ENCODE data around the gene ZFYVE19.

ZFYVE19 gene

GRCh38 chr15:40854161-40854560, 47.3 kb downstream of the ZFYVE19 start:
- Histone ChIP-seq H3K79me2 (ENCODE audit: low read length) (no peaks in the 10 kb centered on the region), H3K27ac (ENCODE audit: low read length) (no peak overlapping the region), H3K27me3 (ENCODE audit: low read depth, low read length) (no peaks in the 10 kb centered on the region), H2AFZ (ENCODE audit: low read depth, low read length) (no peak overlapping the region), H3K4me2 (ENCODE audit: low read length) (no peak overlapping the region), H3K4me3 (ENCODE audit: low read length) (no peak overlapping the region), H3K9me3 (ENCODE audit: insufficient read depth, low read length) (no peaks in the 10 kb centered on the region), H3K4me1 (ENCODE audit: low read length) (peaks cover 16% of the 10 kb centered on the region), H4K20me1 (ENCODE audit: insufficient read depth, low read length) (no peaks in the 10 kb centered on the region), H3K9ac (ENCODE audit: low read length) (no peak overlapping the region), H3K36me3 (replicated peaks; ENCODE audit: low read depth, low read length) (no peaks in the 10 kb centered on the region)
- TF ChIP-seq CTCF (IDR thresholded peaks at IDR 0.05; ENCODE audit: low read depth, low read length) (no peak), EZH2phosphoT487 (IDR thresholded peaks at IDR 0.05; ENCODE audit: low read depth) (no peak)

GRCh38 chr15:40855706-40856234, 48.9 kb downstream of the ZFYVE19 start:
- H3K27me3 ChIP-seq (ENCODE audit: low read depth, low read length) = no peaks in the 10 kb centered on the region
- no peak for TF ChIP-seq CTCF (IDR thresholded peaks at IDR 0.05; ENCODE audit: low read depth, low read length)
- TF ChIP-seq EZH2phosphoT487 (IDR thresholded peaks at IDR 0.05; ENCODE audit: low read depth) = no peak
- H3K4me2 ChIP-seq (ENCODE audit: low read length) = no peak overlapping the region
- H3K36me3 ChIP-seq (replicated peaks; ENCODE audit: low read depth, low read length) = no peaks in the 10 kb centered on the region
- H3K79me2 ChIP-seq (ENCODE audit: low read length) = no peaks in the 10 kb centered on the region
- no peaks in the 10 kb centered on the region for H3K9me3 ChIP-seq (ENCODE audit: insufficient read depth, low read length)
- H3K4me3 ChIP-seq (ENCODE audit: low read length) = no peak overlapping the region
- no peak overlapping the region for H3K9ac ChIP-seq (ENCODE audit: low read length)
- H3K4me1 ChIP-seq (ENCODE audit: low read length) = peaks cover 21% of the 10 kb centered on the region
- no peaks in the 10 kb centered on the region for H4K20me1 ChIP-seq (ENCODE audit: insufficient read depth, low read length)
- H2AFZ ChIP-seq (ENCODE audit: low read depth, low read length) = no peak overlapping the region
- no peak overlapping the region for H3K27ac ChIP-seq (ENCODE audit: low read length)

DNA sequence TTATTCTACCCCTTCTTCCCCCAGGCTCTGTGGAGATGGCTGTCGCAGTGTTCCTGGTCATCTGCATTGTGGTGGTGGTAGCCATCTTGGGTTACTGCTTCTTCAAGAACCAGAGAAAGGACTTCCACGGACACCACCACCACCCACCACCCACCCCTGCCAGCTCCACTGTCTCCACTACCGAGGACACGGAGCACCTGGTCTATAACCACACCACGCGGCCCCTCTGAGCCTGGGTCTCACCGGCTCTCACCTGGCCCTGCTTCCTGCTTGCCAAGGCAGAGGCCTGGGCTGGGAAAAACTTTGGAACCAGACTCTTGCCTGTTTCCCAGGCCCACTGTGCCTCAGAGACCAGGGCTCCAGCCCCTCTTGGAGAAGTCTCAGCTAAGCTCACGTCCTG, 49.9 kb downstream of the ZFYVE19 start:
- peak overlapping the region; percentile 99 for H2AFZ ChIP-seq (ENCODE audit: low read depth, low read length)
- H3K9me3 ChIP-seq (ENCODE audit: insufficient read depth, low read length) = no peaks in the 10 kb centered on the region
- H3K79me2 ChIP-seq (ENCODE audit: low read length) = no peaks in the 10 kb centered on the region
- H3K4me3 ChIP-seq (ENCODE audit: low read length) = no peak overlapping the region
- H3K27ac ChIP-seq (ENCODE audit: low read length) = no peak overlapping the region
- no peaks in the 10 kb centered on the region for H4K20me1 ChIP-seq (ENCODE audit: insufficient read depth, low read length)
- H3K4me1 ChIP-seq (ENCODE audit: low read length) = peaks cover 21% of the 10 kb centered on the region
- no peaks in the 10 kb centered on the region for H3K36me3 ChIP-seq (replicated peaks; ENCODE audit: low read depth, low read length)
- no peaks in the 10 kb centered on the region for H3K27me3 ChIP-seq (ENCODE audit: low read depth, low read length)
- TF ChIP-seq CTCF (IDR thresholded peaks at IDR 0.05; ENCODE audit: low read depth, low read length) (no peak), EZH2phosphoT487 (IDR thresholded peaks at IDR 0.05; ENCODE audit: low read depth) (no peak)
- H3K4me2 ChIP-seq (ENCODE audit: low read length) = no peak overlapping the region
- H3K9ac ChIP-seq (ENCODE audit: low read length) = peak overlapping the region; percentile 32; the same call in 1 of the 2 replicates

DNA sequence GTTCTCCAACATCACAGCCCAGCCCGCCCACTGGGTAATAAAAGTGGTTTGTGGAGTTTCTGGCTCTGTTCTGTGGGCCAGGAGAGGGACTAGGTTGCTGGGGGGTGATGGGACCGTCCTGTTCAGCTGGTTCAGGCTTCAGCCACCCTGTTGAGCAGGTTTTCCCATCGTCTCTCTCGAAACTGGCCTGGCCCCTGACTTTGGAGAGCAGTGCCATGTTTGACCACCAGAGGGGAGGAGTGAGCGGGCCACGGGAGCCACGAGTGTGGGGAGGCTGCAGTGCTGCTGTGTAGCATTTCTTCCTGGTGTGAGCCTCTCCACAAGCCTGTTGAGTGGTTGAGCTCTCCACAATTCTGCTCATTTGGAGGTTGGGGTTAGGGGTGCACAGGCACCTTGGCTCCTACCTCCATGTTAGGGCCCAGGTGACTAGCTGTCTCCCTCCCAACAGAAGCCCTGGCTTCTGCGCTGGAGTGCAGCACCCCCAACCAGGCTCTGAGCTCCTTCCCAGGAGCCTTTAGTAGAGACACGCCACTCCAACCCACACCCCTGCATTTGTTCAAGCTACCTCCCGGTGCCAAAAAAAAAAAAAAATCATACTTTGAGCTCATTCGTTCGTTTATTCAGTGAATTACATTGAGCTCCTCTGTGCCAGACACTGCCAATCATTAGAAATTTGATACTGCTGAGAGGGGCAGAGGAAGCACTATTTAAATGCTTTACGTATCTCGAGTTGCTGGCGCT, 50.9 kb downstream of the ZFYVE19 start:
- Histone ChIP-seq H3K27me3 (ENCODE audit: low read depth, low read length) (no peaks in the 10 kb centered on the region), H3K9ac (ENCODE audit: low read length) (peak overlapping the region; percentile 32; the same call in 1 of the 2 replicates), H3K4me3 (ENCODE audit: low read length) (peak overlapping the region; percentile 50), H3K79me2 (ENCODE audit: low read length) (no peaks in the 10 kb centered on the region), H3K4me2 (ENCODE audit: low read length) (peak overlapping the region; percentile 73), H3K36me3 (replicated peaks; ENCODE audit: low read depth, low read length) (no peaks in the 10 kb centered on the region), H3K27ac (ENCODE audit: low read length) (no peak overlapping the region), H4K20me1 (ENCODE audit: insufficient read depth, low read length) (no peaks in the 10 kb centered on the region), H3K9me3 (ENCODE audit: insufficient read depth, low read length) (no peaks in the 10 kb centered on the region), H3K4me1 (ENCODE audit: low read length) (peaks cover 21% of the 10 kb centered on the region), H2AFZ (ENCODE audit: low read depth, low read length) (peak overlapping the region; percentile 99)
- TF ChIP-seq EZH2phosphoT487 (IDR thresholded peaks at IDR 0.05; ENCODE audit: low read depth) = no peak
- TF ChIP-seq CTCF (IDR thresholded peaks at IDR 0.05; ENCODE audit: low read depth, low read length) = peak; percentile 92

Measured in OCI-LY3 (cell line).